Cardiac muscle cell (in vitro differentiated cells and primary cell): ENCODE measurements around the gene RASAL3. TPM values are rescaled to one million over a fixed set of nuclear protein-coding genes. Genes with fewer than 3 reads are reported as not detected.

ENCODE experiments used
- DNase-seq, 2 donors: peaks; one replicate each; pipeline versions ENCODE4 v3.0.0 to v3.0.0-alpha.2; 2010 to 2017; ENCODE audit warnings: low read depth in 1 of 2, low spot score in 1 of 2
- H3K27ac ChIP-seq: fragments of 200-600 bp; sonication (generic); 2 replicates; pipeline ENCODE4 v1.5.1; 2016
- H3K27me3 ChIP-seq: fragments of 200-600 bp; sonication (generic); 2 replicates; pipeline ENCODE4 v1.6.0; 2016; ENCODE audit warnings: control low read depth
- H3K36me3 ChIP-seq: fragments of 200-600 bp; sonication (generic); 2 replicates; pipeline ENCODE4 v1.5.1; 2016; ENCODE audit warnings: control low read depth
- H3K4me1 ChIP-seq: fragments of 200-600 bp; sonication (generic); 2 replicates; pipeline ENCODE4 v1.8.1; 2017; ENCODE audit warnings: low read depth, mild to moderate bottlenecking, mixed run types
- H3K4me3 ChIP-seq: fragments of 200-600 bp; sonication (generic); 2 replicates; pipeline ENCODE4 v1.5.1; 2016; ENCODE audit warnings: mild to moderate bottlenecking
- H3K9me3 ChIP-seq: fragments of 200-600 bp; sonication (generic); 2 replicates; pipeline ENCODE4 v1.5.1; 2017; ENCODE audit warnings: low read depth, mild to moderate bottlenecking, control low read depth
- polyA plus RNA-seq: library from polyadenylated mRNA; unstranded; fragments of >200 nt; fragmentation: Nextera tagmentation; extraction: Ambion mirVana; gene quantifications from 2 replicates; pipeline ENCODE4 v1.2.1, GENCODE V29; 2016
- total RNA-seq: library from RNA; depleted of rRNA; stranded (reverse); fragments of >200 nt; gene quantifications from 2 replicates; pipeline ENCODE4 v1.2.3, GENCODE V29; 2016
- TF ChIP-seq, protein P1 (sequence below): IDR thresholded peaks from 2 replicates; pipeline ENCODE4 v1.5.1; 2012; ENCODE audit warnings: low read depth, mild to moderate bottlenecking, low read length

The RASAL3 gene
- total and polyA plus RNA-seq, 2 experiments from 2014 or later = not detected

DNA sequence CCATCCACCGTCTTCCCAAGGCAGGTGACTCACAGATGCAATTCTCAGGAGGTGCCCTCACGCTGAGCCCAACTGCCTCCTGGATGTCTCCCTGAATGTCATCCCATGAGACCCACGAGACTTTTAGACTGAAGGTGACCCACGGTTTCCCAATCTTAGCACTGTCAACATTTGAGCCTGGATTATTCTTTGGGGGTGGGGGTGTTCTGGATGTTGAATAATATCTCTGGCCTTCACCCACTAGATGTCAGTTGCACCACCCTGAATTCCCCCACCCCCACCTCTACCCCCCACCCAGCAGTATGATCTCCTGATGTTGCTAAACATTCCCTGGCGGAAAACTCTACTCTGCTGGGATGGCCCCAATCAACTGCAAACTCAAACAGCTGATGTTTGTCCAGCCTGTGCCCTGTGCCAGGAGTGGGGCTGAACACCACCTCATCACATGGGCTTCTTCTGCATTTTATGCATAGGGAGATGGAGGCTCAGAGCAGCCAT lies 41.8 kb upstream of the RASAL3 start:
- DNase-seq = no peak
- Histone ChIP-seq H3K36me3 (no peaks in the 10 kb centered on the region), H3K9me3 (no peaks in the 10 kb centered on the region), H3K27ac (no peak overlapping the region), H3K4me1 (no peaks in the 10 kb centered on the region), H3K27me3 (no peaks in the 10 kb centered on the region), H3K4me3 (no peak overlapping the region)
- TF ChIP-seq, protein P1, sequence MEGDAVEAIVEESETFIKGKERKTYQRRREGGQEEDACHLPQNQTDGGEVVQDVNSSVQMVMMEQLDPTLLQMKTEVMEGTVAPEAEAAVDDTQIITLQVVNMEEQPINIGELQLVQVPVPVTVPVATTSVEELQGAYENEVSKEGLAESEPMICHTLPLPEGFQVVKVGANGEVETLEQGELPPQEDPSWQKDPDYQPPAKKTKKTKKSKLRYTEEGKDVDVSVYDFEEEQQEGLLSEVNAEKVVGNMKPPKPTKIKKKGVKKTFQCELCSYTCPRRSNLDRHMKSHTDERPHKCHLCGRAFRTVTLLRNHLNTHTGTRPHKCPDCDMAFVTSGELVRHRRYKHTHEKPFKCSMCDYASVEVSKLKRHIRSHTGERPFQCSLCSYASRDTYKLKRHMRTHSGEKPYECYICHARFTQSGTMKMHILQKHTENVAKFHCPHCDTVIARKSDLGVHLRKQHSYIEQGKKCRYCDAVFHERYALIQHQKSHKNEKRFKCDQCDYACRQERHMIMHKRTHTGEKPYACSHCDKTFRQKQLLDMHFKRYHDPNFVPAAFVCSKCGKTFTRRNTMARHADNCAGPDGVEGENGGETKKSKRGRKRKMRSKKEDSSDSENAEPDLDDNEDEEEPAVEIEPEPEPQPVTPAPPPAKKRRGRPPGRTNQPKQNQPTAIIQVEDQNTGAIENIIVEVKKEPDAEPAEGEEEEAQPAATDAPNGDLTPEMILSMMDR = no peak

DNA sequence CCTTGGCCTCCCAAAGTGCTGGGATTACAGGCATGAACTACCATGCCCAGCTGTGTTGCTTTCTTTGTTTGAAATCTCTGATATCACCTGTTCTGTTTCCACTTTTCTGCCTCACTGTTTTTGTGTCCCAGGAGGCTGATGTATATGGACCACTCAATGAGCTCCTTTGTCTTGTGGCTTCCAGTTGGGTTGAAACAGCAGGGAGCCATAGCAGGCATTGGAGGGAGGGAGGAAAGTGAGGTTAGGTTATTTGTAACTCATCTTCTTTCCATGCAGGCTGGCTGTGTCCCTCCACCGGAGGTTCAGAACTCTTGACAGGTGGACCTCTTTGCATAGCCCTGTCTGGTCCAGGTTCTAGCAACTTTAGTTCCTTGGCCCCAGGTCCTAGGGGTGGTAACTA lies 37.9 kb upstream of the RASAL3 start:
- TF ChIP-seq, protein P1 = no peak
- H3K27ac ChIP-seq = no peak overlapping the region
- no peak overlapping the region for H3K4me3 ChIP-seq
- H3K9me3 ChIP-seq = no peaks in the 10 kb centered on the region
- no peaks in the 10 kb centered on the region for H3K4me1 ChIP-seq
- no peaks in the 10 kb centered on the region for H3K27me3 ChIP-seq
- no peaks in the 10 kb centered on the region for H3K36me3 ChIP-seq
- no peak for DNase-seq

DNA sequence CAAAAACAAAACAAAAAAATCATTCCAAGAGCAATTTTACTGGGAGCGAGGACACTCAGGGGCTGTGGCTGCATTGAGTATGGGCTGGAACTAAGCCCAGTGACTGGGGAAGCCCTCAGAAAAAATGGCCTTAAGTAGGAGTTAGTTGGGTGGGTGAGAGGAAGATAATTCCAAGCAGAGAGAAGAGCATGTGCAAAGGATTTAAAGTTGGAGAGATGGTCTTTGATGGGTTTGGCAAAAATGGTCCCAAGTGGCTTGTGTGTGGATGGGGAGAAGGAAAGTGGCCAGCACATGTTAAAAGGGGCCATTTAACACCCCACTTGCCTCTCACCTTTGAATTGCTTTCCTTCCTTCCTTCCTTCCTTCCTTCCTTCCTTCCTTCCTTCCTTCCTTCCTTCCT lies 37.3 kb upstream of the RASAL3 start:
- Histone ChIP-seq H3K27ac (no peak overlapping the region), H3K4me3 (no peak overlapping the region), H3K27me3 (no peaks in the 10 kb centered on the region), H3K4me1 (no peaks in the 10 kb centered on the region), H3K36me3 (no peaks in the 10 kb centered on the region), H3K9me3 (no peaks in the 10 kb centered on the region)
- TF ChIP-seq, protein P1 = no peak
- DNase-seq = no peak

DNA sequence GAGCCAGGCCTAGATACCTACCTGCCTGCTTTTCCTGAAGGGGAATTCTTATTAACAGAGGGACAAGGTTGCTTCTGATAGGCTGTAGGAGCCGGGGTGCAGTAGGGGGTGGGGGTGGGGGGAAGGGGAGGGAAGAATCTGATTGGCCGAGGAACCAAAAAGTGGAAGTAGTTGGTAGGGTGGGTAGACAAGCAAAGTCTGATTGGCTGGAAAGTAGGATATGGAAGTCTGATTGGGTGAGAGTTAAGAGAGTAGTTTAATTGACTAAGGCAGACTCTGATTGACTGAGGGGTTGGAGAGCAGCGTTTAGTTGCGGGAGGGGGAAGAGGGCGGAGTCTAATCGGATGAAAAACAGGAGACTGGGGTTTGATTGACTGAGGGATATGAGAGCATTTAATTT lies 34.6 kb upstream of the RASAL3 start:
- no peak for DNase-seq
- Histone ChIP-seq H3K27me3 (no peaks in the 10 kb centered on the region), H3K27ac (no peak overlapping the region), H3K9me3 (no peaks in the 10 kb centered on the region), H3K4me1 (no peaks in the 10 kb centered on the region), H3K36me3 (no peaks in the 10 kb centered on the region), H3K4me3 (no peak overlapping the region)
- TF ChIP-seq, protein P1 = no peak

- Histone ChIP-seq H3K4me1 (no peaks in the 10 kb centered on the region), H3K27me3 (no peaks in the 10 kb centered on the region), H3K36me3 (no peaks in the 10 kb centered on the region), H3K9me3 (no peaks in the 10 kb centered on the region), H3K27ac (no peak overlapping the region), H3K4me3 (no peak overlapping the region)
- DNase-seq = no peak
- TF ChIP-seq, protein P1 = no peak
Observed at GRCh38 chr19:15498156-15498858, 34.0 kb upstream of the RASAL3 start.
